ENCODE results near the gene SBNO2.

SBNO2 gene

GRCh38 chr19:1058112-1058511 lies 116.0 kb downstream of the SBNO2 start:
- no peak for DNase-seq (ENCODE audit: low read depth)

Data from GM04504 (cell line).